Sigmoid colon (tissue), 4 donors: Measurements from ENCODE around the gene SDHAF2.
"Not testable (repeated sequence)": the region's sequence is repeated elsewhere in the genome, so short reads cannot be mapped to it uniquely, and the experiment has no call there.

Experiments used
- EP300 ChIP-seq, 4 donors: sonication (generic); formaldehyde crosslinking; IDR thresholded peaks; one replicate each; pipeline ENCODE4 v1.6.1; 2017; ENCODE audit warnings: antibody characterized with exemption in 4 of 4
- POLR2A ChIP-seq, 2 donors: fragments of 450-650 bp; IDR thresholded peaks; one replicate each; pipeline ENCODE4 v1.6.1; 2016; ENCODE audit warnings: antibody characterized with exemption in 2 of 2, mild to moderate bottlenecking in 2 of 2, moderate library complexity in 2 of 2
- POLR2AphosphoS5 ChIP-seq, 4 donors: sonication (generic); formaldehyde crosslinking; IDR thresholded peaks; one replicate each; pipeline ENCODE4 v1.6.1; 2017; ENCODE audit warnings: antibody characterized with exemption in 4 of 4
- TF ChIP-seq, protein P1 (sequence below), 4 experiments: fragments of 450-650 bp in 3 of 4; fragments of 200-600 bp in 1 of 4; IDR thresholded peaks; one replicate each; pipeline ENCODE4 v1.5.1; 2016 to 2019; ENCODE audit warnings: antibody characterized with exemption in 4 of 4, mild to moderate bottlenecking in 3 of 4, moderate library complexity in 2 of 4

DNA sequence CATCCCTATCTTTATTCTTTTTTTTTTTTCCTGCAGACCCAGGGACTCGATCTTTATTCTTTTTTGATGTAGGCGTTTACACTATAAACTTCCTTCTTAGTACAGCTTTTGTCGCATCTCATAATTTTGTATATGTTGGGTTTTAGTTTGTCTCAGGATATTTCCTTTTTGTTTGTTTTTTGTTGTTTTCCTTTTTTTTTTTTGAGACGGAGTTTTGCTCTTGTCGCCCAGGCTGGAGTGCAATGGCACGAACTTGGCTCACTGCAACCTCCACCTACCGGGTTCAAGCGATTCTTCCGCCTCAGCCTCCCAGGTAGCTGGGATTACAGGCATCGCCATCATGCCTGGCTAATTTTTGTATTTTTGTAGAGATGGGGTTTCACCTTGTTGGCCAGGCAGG is 915 bp downstream of the SDHAF2 start:
- TF ChIP-seq POLR2AphosphoS5, POLR2A, EP300 (IDR thresholded peaks at IDR 0.05): not testable (repeated sequence)
- TF ChIP-seq, protein P1, sequence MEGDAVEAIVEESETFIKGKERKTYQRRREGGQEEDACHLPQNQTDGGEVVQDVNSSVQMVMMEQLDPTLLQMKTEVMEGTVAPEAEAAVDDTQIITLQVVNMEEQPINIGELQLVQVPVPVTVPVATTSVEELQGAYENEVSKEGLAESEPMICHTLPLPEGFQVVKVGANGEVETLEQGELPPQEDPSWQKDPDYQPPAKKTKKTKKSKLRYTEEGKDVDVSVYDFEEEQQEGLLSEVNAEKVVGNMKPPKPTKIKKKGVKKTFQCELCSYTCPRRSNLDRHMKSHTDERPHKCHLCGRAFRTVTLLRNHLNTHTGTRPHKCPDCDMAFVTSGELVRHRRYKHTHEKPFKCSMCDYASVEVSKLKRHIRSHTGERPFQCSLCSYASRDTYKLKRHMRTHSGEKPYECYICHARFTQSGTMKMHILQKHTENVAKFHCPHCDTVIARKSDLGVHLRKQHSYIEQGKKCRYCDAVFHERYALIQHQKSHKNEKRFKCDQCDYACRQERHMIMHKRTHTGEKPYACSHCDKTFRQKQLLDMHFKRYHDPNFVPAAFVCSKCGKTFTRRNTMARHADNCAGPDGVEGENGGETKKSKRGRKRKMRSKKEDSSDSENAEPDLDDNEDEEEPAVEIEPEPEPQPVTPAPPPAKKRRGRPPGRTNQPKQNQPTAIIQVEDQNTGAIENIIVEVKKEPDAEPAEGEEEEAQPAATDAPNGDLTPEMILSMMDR (IDR thresholded peaks at IDR 0.05): not testable (repeated sequence)
